Liver (tissue), 9 donors: ENCODE data around the gene PLCB4. TPM values are rescaled to one million over a fixed set of nuclear protein-coding genes. Genes with fewer than 3 reads are reported as not detected.

ENCODE experiments used
- DNase-seq: peaks from one replicate; pipeline ENCODE4 v3.0.0-alpha.2; 2017; ENCODE audit warnings: low spot score
- H3K27ac ChIP-seq, 2 donors: one replicate each; pipeline ENCODE4 v1.7.0; 2013; ENCODE audit warnings: inconsistent platforms in 2 of 2, low read length in 2 of 2, control low read depth in 1 of 2, low read depth in 1 of 2, mild to moderate bottlenecking in 1 of 2
- H3K27me3 ChIP-seq, 4 donors: one replicate each; pipeline versions ENCODE4 v1.6.1 to v1.7.0; 2013; ENCODE audit warnings: low read length in 3 of 4, inconsistent platforms in 1 of 4, mild to moderate bottlenecking in 1 of 4, moderate library complexity in 1 of 4; ENCODE audit not compliant: control insufficient read depth in 4 of 4, insufficient read depth in 4 of 4
- H3K36me3 ChIP-seq, 4 donors: one replicate each; pipeline versions ENCODE4 v1.6.1 to v1.7.0; 2013; ENCODE audit warnings: low read length in 3 of 4, mild to moderate bottlenecking in 3 of 4, low read depth in 1 of 4, moderate library complexity in 1 of 4; ENCODE audit not compliant: control insufficient read depth in 4 of 4, insufficient read depth in 3 of 4
- H3K4me1 ChIP-seq, 4 donors: one replicate each; pipeline versions ENCODE4 v1.6.1 to v1.7.0; 2013; ENCODE audit warnings: low read length in 3 of 4, mild to moderate bottlenecking in 3 of 4, moderate library complexity in 1 of 4; ENCODE audit not compliant: control insufficient read depth in 4 of 4, insufficient read depth in 4 of 4
- H3K4me3 ChIP-seq, 3 donors: one replicate each; pipeline versions ENCODE4 v1.6.1 to v1.7.0; 2013; ENCODE audit warnings: low read length in 3 of 3, control low read depth in 1 of 3, low read depth in 1 of 3, mild to moderate bottlenecking in 1 of 3
- H3K9ac ChIP-seq, 2 donors: one replicate each; pipeline ENCODE4 v1.7.0; 2013; ENCODE audit warnings: low read length in 2 of 2, mild to moderate bottlenecking in 2 of 2, moderate library complexity in 2 of 2, control low read depth in 1 of 2, low read depth in 1 of 2
- H3K9me3 ChIP-seq, 4 donors: one replicate each; pipeline versions ENCODE4 v1.6.1 to v1.7.0; 2013; ENCODE audit warnings: low read length in 3 of 4; ENCODE audit not compliant: control insufficient read depth in 4 of 4
- CTCF ChIP-seq: fragments of 150-350 bp; IDR thresholded peaks from 2 replicates; pipeline ENCODE4 v1.5.1; 2017; ENCODE audit warnings: improper control_type of control experiment, low read depth, low read length; ENCODE audit not compliant: missing input control
- EGR1 ChIP-seq, 2 donors: IDR thresholded peaks; 2 replicates each; pipeline ENCODE4 v1.6.1; 2016 to 2018; ENCODE audit warnings: antibody characterized with exemption in 2 of 2, low read depth in 2 of 2
- GABPA ChIP-seq, 2 donors: IDR thresholded peaks in 1 of 2; conservative IDR thresholded peaks in 1 of 2; 2 replicates each; pipeline ENCODE4 v1.6.1; 2016; ENCODE audit warnings: antibody characterized with exemption in 2 of 2, mild to moderate bottlenecking in 1 of 2, moderate library complexity in 1 of 2
- HNF4A ChIP-seq, 2 donors: conservative IDR thresholded peaks; 2 replicates each; pipeline ENCODE4 v1.6.1; 2016; ENCODE audit warnings: antibody characterized with exemption in 2 of 2, mild to moderate bottlenecking in 2 of 2
- NR2F2 ChIP-seq: IDR thresholded peaks from 2 replicates; pipeline ENCODE4 v1.6.1; 2016; ENCODE audit warnings: antibody characterized with exemption
- REST ChIP-seq: IDR thresholded peaks from 2 replicates; pipeline ENCODE4 v1.6.1; 2016; ENCODE audit warnings: antibody characterized with exemption, mild to moderate bottlenecking
- SP1 ChIP-seq: IDR thresholded peaks from 2 replicates; pipeline ENCODE4 v1.6.1; 2018; ENCODE audit warnings: antibody characterized with exemption, mild to moderate bottlenecking
- TAF1 ChIP-seq: conservative IDR thresholded peaks from 2 replicates; pipeline ENCODE4 v1.6.1; 2016; ENCODE audit warnings: antibody characterized with exemption, mild to moderate bottlenecking
- YY1 ChIP-seq: IDR thresholded peaks from 2 replicates; pipeline ENCODE4 v1.6.1; 2016; ENCODE audit warnings: antibody characterized with exemption, mild to moderate bottlenecking
- WGBS: extraction: QIAGEN DNeasy Blood & Tissue Kit; methylation state at CpG from one replicate; pipeline ENCODE4 v1.1.7; 2013; 5-methylcytosine and 5-hydroxymethylcytosine counted together
- polyA plus RNA-seq, 2 donors: library from polyadenylated mRNA; stranded (reverse) in 1 of 2; unstranded in 1 of 2; fragments of 200-250 nt in 1 of 2; fragments of >200 nt in 1 of 2; fragmentation: Nextera tagmentation in 1 of 2; extraction: Ambion mirVana in 1 of 2; gene quantifications; one replicate each; pipeline versions ENCODE4 v1.2.1 to v1.2.3, GENCODE V29; 2013 to 2015
- total RNA-seq, 2 donors: library from RNA; depleted of rRNA; stranded (reverse); fragments of >200 nt; gene quantifications; one replicate each; pipeline ENCODE4 v1.2.3, GENCODE V29; 2014
- donor health status: healthy.
- donor health status: healthy.
- donor health status: healthy.
- donor health status: healthy.
- donor health status: healthy.

The PLCB4 gene
- total and polyA plus RNA-seq, 4 donors = 0.14 to 0.67 (median 0.30) TPM

- no peak overlapping the region for H3K27ac ChIP-seq
- no peaks in the 10 kb centered on the region for H3K36me3 ChIP-seq
- H3K9me3 ChIP-seq = no peaks in the 10 kb centered on the region
- 93% methylated on average over 5 of the region's 5 CpGs for WGBS
- no peak overlapping the region for H3K9ac ChIP-seq
- no peaks in the 10 kb centered on the region for H3K4me1 ChIP-seq
- H3K27me3 ChIP-seq = peaks cover 0 to 2% (median 0%) of the 10 kb centered on the region in 4 donors
- no peak for DNase-seq
- H3K4me3 ChIP-seq = no peak overlapping the region
- TF ChIP-seq NR2F2 (no peak), CTCF (no peak), SP1 (no peak), EGR1 (IDR thresholded peaks at IDR 0.05; ENCODE audit: low read depth in 2 of 2) (no peak), YY1 (no peak), TAF1 (no peak)
Measured at GRCh38 chr20:9207253-9207652, 138.4 kb downstream of the PLCB4 start.

GRCh38 chr20:9210356-9210755 is 141.5 kb downstream of the PLCB4 start:
- no peak for TF ChIP-seq YY1
- TF ChIP-seq REST = no peak
- TF ChIP-seq HNF4A (conservative IDR thresholded peaks at IDR 0.05) = no peak
- TF ChIP-seq SP1 = no peak
- no peak for TF ChIP-seq TAF1
- no peak for TF ChIP-seq CTCF
- TF ChIP-seq GABPA (IDR thresholded peaks at IDR 0.05 in 1 of 2, conservative IDR thresholded peaks at IDR 0.05 in 1 of 2) = no peak
- H3K4me1 ChIP-seq = no peaks in the 10 kb centered on the region

More at GRCh38 chr20:9210356-9210755, 141.5 kb downstream of the PLCB4 start:
- Histone ChIP-seq H3K27ac (no peak overlapping the region), H3K36me3 (no peaks in the 10 kb centered on the region), H3K27me3 (peaks cover 0 to 2% (median 0%) of the 10 kb centered on the region in 4 donors), H3K4me3 (no peak overlapping the region), H3K9me3 (no peaks in the 10 kb centered on the region), H3K9ac (no peak overlapping the region)
- no peak for DNase-seq
- 82% methylated on average over 5 of the region's 5 CpGs for WGBS
